Measurements from ENCODE around the gene ADH1B.

DNA sequence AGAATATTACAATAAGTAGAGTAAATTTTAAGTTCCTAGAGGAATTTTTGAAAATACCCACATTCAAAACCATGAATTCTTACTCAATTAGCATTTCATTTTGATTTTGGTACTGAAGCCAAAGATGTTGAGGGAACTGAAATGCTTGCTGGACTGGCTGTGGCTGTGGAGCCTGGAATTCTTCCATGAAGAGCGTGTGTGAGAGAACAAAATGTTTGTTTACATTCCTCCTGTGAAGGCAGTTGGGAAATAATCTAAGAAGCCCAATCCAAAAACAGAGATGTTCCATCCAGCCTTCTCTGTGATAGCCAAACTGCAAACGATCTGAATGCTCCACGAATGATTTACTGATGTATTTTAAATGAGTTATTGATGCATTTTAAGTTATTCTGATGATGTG lies 3.8 kb upstream of the ADH1B start:
- TF ChIP-seq, protein P1, sequence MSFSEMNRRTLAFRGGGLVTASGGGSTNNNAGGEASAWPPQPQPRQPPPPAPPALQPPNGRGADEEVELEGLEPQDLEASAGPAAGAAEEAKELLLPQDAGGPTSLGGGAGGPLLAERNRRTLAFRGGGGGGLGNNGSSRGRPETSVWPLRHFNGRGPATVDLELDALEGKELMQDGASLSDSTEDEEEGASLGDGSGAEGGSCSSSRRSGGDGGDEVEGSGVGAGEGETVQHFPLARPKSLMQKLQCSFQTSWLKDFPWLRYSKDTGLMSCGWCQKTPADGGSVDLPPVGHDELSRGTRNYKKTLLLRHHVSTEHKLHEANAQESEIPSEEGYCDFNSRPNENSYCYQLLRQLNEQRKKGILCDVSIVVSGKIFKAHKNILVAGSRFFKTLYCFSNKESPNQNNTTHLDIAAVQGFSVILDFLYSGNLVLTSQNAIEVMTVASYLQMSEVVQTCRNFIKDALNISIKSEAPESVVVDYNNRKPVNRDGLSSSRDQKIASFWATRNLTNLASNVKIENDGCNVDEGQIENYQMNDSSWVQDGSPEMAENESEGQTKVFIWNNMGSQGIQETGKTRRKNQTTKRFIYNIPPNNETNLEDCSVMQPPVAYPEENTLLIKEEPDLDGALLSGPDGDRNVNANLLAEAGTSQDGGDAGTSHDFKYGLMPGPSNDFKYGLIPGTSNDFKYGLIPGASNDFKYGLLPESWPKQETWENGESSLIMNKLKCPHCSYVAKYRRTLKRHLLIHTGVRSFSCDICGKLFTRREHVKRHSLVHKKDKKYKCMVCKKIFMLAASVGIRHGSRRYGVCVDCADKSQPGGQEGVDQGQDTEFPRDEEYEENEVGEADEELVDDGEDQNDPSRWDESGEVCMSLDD (tag by site-specific recombination; IDR thresholded peaks at IDR 0.05): no peak
- no peak for TF ChIP-seq ZNF341 (tag by site-specific recombination; IDR thresholded peaks at IDR 0.05; ENCODE audit: low read depth)
- no peak for TF ChIP-seq ZNF24 (tag by site-specific recombination; IDR thresholded peaks at IDR 0.05)
- TF ChIP-seq, protein P2, sequence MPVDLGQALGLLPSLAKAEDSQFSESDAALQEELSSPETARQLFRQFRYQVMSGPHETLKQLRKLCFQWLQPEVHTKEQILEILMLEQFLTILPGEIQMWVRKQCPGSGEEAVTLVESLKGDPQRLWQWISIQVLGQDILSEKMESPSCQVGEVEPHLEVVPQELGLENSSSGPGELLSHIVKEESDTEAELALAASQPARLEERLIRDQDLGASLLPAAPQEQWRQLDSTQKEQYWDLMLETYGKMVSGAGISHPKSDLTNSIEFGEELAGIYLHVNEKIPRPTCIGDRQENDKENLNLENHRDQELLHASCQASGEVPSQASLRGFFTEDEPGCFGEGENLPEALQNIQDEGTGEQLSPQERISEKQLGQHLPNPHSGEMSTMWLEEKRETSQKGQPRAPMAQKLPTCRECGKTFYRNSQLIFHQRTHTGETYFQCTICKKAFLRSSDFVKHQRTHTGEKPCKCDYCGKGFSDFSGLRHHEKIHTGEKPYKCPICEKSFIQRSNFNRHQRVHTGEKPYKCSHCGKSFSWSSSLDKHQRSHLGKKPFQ (tag by site-specific recombination; IDR thresholded peaks at IDR 0.05): no peak
- TF ChIP-seq, protein P3, sequence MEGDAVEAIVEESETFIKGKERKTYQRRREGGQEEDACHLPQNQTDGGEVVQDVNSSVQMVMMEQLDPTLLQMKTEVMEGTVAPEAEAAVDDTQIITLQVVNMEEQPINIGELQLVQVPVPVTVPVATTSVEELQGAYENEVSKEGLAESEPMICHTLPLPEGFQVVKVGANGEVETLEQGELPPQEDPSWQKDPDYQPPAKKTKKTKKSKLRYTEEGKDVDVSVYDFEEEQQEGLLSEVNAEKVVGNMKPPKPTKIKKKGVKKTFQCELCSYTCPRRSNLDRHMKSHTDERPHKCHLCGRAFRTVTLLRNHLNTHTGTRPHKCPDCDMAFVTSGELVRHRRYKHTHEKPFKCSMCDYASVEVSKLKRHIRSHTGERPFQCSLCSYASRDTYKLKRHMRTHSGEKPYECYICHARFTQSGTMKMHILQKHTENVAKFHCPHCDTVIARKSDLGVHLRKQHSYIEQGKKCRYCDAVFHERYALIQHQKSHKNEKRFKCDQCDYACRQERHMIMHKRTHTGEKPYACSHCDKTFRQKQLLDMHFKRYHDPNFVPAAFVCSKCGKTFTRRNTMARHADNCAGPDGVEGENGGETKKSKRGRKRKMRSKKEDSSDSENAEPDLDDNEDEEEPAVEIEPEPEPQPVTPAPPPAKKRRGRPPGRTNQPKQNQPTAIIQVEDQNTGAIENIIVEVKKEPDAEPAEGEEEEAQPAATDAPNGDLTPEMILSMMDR (tag by site-specific recombination; IDR thresholded peaks at IDR 0.05): no peak
